Peyer's patch (tissue), 4 donors: Measurements from ENCODE around the gene KCNK2.

Experiments
- CTCF ChIP-seq, 6 experiments: fragments of 450-650 bp in 4 of 6; fragments of 200-600 bp in 2 of 6; sonication (generic) in 1 of 6; IDR thresholded peaks; one replicate each; pipeline ENCODE4 v1.5.1; 2017 to 2019; ENCODE audit warnings: antibody characterized with exemption in 6 of 6, mild to moderate bottlenecking in 3 of 6, moderate library complexity in 1 of 6
- POLR2A ChIP-seq, 2 donors: fragments of 450-650 bp; IDR thresholded peaks; one replicate each; pipeline ENCODE4 v1.5.1; 2017; ENCODE audit warnings: antibody characterized with exemption in 2 of 2, mild to moderate bottlenecking in 2 of 2, moderate library complexity in 2 of 2

GRCh38 chr1:215045698-215046308 is 36.7 kb upstream of the KCNK2 start:
- TF ChIP-seq POLR2A (IDR thresholded peaks at IDR 0.05) (no peak), CTCF (IDR thresholded peaks at IDR 0.05) (no peak)
